CD1c-positive myeloid dendritic cell (primary cell): ENCODE measurements around the gene ENO2.

ENCODE experiments used
- DNase-seq: peaks from one replicate; pipeline ENCODE4 v3.0.0-alpha.2; 2016; ENCODE audit errors: extremely low spot score

The ENO2 gene

GRCh38 chr12:6960593-6961277, 46.4 kb downstream of the ENO2 start:
- peak; percentile 65 for DNase-seq

- peak; percentile 98 for DNase-seq
These were observed 46.9 kb downstream of the ENO2 start for GRCh38 chr12:6961278-6961694.

DNA sequence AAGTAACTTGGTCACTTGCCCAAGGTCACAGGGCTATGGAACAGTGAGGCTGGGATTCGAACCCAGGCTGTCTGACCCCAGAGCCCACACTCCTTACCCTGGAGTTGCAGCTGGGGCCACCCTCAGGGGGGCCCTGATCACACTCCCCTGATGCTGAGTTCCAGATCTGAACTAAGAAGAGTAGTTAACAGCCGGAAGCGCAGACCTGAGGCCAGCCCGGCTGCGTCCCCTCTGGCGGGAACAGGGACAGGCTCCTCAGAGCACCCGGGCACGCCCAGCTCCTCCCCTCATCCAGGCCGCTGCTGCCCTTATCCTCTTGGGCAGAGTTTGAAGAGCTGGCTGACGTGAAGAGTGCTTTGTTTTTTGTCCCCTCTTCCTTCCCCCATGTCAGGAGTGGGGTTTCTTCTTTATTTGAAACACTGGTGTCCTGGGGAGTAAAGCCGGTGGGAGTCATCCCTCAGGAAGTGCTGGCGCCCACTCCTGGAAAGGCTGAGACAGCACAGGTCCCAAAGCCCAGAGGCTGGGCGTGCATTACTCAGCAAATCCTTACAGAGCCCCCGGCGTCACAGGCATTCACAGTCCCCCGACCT, 47.4 kb downstream of the ENO2 start:
- DNase-seq: peak; percentile 70

- DNase-seq: no peak
These were observed 48.1 kb downstream of the ENO2 start for GRCh38 chr12:6962285-6963015.

GRCh38 chr12:6963016-6963731, 48.8 kb downstream of the ENO2 start:
- no peak for DNase-seq

- DNase-seq: no peak
These were observed 49.5 kb downstream of the ENO2 start for GRCh38 chr12:6963791-6964413.

GRCh38 chr12:6964605-6965025, 50.2 kb downstream of the ENO2 start:
- no peak for DNase-seq

- peak; percentile 93 for DNase-seq
These were observed 50.8 kb downstream of the ENO2 start for GRCh38 chr12:6965026-6965661.

- no peak for DNase-seq
These were observed 51.3 kb downstream of the ENO2 start for GRCh38 chr12:6965714-6966113.

GRCh38 chr12:6966351-6966750, 52.0 kb downstream of the ENO2 start:
- DNase-seq: no peak

DNA sequence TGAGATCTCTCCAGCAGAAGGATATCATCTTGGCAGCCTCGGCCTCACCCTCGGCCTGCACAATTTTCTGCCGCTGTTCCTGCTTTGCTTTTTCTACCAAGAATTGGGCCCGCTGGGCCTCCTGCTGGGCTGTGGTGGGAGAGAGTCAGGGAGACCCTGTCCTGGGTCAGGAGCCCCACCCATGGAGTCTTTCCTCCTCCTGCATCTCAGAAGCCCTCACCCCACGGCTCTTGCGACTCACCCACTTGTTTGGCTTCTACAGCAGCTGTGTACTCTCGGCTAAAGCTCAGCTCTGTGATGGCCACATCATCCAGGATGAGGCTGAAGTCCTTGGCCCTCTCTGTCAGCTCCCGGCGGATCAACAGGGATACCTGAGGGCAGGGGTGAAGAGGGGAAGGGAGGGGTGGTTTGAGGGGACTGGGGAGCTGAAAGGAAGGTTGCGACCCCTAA, 53.3 kb downstream of the ENO2 start:
- DNase-seq: no peak

DNA sequence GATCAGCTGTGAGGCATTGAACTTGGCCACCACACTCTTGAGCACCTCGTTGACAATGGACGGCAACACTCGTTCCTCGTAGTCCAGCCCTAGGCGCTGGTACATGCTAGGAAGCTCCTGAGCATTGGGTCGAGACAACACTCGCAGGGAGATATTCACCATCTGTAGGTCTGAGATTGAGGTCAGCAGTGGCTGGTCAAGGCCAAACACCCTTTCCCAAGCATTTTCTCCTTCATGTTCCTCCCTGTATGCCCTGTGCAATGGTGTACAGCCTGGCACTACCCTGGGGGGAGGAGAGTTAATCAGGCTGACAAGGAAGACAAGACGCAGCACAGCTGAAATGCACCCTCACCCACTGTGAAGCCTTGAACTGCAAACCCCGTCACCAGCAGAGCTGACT, 54.0 kb downstream of the ENO2 start:
- DNase-seq: no peak

DNA sequence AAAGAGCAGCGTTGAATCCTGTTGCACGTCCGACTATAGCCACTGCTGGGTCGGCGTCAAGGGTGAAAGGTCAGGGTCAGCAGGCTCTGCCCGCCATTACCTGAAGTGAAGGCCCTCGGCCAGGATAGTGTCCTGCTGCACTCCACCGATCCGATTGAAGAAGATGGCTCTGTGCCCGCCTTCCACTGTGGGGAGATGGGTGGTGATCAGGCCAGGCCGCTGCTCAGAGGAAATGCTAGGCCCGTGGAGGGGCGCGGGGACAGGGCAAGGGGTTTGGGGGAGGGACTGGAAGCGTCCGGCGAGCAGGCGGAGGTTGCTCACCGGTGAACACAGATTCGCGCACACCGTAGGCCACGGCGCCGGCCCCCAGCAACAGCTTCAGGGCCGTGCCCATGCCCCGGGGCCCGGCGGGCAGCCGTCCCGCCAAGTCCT, 55.7 kb downstream of the ENO2 start:
- no peak for DNase-seq
